ENCODE results near the gene UBTF.

DNA sequence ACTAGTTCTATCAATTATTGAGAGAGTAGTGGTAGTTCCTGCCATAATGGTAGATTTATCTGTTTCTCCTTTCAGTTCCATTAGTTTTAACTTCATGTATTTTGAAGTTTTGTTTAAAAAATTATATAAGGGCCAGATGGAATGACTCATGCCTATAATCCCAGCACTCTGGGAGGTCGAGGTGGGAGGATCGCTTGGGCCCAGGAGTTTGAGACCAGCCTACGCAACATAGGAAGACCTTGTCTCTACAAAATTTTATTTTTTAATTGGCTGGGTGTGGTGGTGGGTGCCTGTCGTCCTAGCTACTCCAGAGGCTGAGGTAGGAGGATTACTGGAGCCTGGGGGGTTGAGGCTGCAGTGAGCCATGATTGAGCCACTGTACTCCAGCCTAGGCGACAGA lies 14.1 kb upstream of the UBTF start:
- no peak for TF ChIP-seq POLR2AphosphoS5 (IDR thresholded peaks at IDR 0.05; ENCODE audit: borderline replicate concordance, low read depth, low read length)
- TF ChIP-seq EZH2 (IDR thresholded peaks at IDR 0.05), result no peak

Data from SK-N-MC (cell line).